Loucy (cell line): ENCODE measurements around the gene RHBDF2.

Experiments
- EZH2phosphoT487 ChIP-seq: fragments of 200-600 bp; IDR thresholded peaks from 2 replicates; pipeline ENCODE4 v1.6.1; 2018; ENCODE audit warnings: antibody characterized with exemption, mild to moderate bottlenecking, moderate library complexity, borderline replicate concordance
- TF ChIP-seq, protein P1 (sequence below): fragments of 200-600 bp; sonication (generic); conservative IDR thresholded peaks from 2 replicates; pipeline ENCODE4 v1.5.1; 2014; ENCODE audit warnings: mild to moderate bottlenecking, antibody characterized with exemption, low read length

DNA sequence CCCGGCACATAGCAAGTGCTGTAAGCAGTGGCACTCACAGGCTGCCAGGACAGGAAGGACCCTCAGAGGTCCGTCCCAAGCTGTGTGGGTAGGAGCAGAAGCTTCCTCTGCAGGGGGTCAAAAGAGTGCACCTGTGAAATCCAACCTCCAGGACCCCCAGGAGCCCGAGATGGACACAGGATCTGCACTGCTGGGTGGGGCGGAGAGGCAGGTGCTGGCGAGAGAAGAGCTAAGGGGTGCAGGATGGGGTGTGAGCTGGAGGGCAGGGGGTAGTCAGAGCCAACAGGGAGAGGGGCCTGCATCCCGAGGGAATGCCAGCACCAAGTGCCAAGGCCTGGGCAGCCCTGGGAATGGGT lies 34.5 kb downstream of the RHBDF2 start:
- TF ChIP-seq, protein P1, sequence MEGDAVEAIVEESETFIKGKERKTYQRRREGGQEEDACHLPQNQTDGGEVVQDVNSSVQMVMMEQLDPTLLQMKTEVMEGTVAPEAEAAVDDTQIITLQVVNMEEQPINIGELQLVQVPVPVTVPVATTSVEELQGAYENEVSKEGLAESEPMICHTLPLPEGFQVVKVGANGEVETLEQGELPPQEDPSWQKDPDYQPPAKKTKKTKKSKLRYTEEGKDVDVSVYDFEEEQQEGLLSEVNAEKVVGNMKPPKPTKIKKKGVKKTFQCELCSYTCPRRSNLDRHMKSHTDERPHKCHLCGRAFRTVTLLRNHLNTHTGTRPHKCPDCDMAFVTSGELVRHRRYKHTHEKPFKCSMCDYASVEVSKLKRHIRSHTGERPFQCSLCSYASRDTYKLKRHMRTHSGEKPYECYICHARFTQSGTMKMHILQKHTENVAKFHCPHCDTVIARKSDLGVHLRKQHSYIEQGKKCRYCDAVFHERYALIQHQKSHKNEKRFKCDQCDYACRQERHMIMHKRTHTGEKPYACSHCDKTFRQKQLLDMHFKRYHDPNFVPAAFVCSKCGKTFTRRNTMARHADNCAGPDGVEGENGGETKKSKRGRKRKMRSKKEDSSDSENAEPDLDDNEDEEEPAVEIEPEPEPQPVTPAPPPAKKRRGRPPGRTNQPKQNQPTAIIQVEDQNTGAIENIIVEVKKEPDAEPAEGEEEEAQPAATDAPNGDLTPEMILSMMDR: no peak
- no peak for TF ChIP-seq EZH2phosphoT487
